Fibroblast of mammary gland (primary cell): ENCODE measurements around the gene CCL5.

Experiments used
- DNase-seq: peaks from one replicate; pipeline ENCODE4 v3.0.0-alpha.2; 2010; ENCODE audit warnings: low read depth
- H3K4me3 ChIP-seq: 2 replicates; pipeline ENCODE4 v1.5.1; 2011; ENCODE audit warnings: low read depth, mild to moderate bottlenecking, low read length, moderate library complexity; ENCODE audit not compliant: control insufficient read depth
- CTCF ChIP-seq: conservative IDR thresholded peaks from 2 replicates; pipeline ENCODE4 v1.5.1; 2011; ENCODE audit warnings: low read depth, low read length, inconsistent platforms; ENCODE audit not compliant: control insufficient read depth, insufficient read depth

CCL5 gene

GRCh38 chr17:35855965-35856364, 24.2 kb downstream of the CCL5 start:
- no peak for TF ChIP-seq CTCF
- no peak overlapping the region for H3K4me3 ChIP-seq
- DNase-seq = no peak

GRCh38 chr17:35849469-35850348, 30.5 kb downstream of the CCL5 start:
- H3K4me3 ChIP-seq = no peak overlapping the region
- TF ChIP-seq CTCF = peak; percentile 84
- peak; percentile 74 for DNase-seq

- H3K4me3 ChIP-seq = no peak overlapping the region
- TF ChIP-seq CTCF = no peak
- no peak for DNase-seq
Observed at GRCh38 chr17:35847633-35848373, 32.4 kb downstream of the CCL5 start.

- DNase-seq = no peak
- no peak overlapping the region for H3K4me3 ChIP-seq
- no peak for TF ChIP-seq CTCF
Observed at GRCh38 chr17:35847006-35847405, 33.2 kb downstream of the CCL5 start.

DNA sequence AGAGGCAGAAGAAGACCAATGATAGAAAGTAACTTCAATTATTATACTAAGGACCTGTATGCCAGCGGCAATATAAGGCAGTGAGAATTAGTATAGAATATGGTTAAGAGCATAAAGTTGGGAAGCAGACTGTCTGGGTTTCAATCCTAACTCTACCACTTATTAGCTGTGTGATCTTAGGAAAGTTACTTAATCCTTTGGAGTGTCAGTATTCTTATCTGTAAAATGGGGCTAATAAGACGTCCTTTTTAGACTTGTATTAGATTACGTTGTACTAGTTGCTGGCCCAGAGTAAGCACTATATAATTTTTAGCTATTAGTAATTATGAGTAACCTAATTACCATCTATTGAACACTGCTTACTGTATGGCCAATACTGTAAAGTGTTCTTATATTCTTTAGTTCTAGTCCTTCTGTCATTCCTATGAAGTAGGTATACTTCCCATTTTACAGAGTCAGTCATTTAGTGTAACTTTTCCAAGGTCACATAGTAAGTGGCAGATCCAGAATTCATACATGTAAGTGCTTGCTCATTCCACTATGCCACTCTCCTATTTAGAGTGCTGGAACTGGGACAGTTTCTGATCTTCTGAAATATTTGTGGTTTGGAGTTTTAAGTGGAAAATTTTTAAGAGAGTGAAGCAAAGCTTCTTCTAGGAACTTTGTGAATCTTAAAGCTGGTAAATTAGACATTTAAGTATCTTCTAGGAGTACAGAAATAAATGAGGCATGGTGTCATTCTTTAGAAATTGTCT, 33.9 kb downstream of the CCL5 start:
- DNase-seq = no peak
- TF ChIP-seq CTCF = no peak
- H3K4me3 ChIP-seq = no peak overlapping the region

DNA sequence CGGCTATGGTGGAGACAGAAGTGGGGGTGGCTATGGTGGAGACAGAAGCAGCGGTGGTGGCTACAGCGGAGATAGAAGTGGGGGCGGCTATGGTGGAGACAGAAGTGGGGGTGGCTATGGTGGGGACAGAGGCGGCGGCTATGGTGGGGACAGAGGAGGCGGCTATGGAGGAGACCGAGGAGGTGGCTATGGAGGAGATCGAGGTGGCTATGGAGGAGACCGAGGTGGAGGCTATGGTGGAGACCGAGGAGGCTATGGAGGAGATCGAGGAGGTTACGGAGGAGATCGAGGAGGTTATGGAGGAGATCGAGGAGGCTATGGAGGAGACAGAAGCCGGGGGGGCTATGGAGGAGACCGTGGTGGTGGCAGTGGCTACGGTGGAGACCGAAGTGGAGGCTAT, 35.6 kb downstream of the CCL5 start:
- no peak for TF ChIP-seq CTCF
- DNase-seq = no peak
- no peak overlapping the region for H3K4me3 ChIP-seq
